ENCODE data around the gene SLC8A3. TPM values are rescaled to one million over a fixed set of nuclear protein-coding genes. Genes with fewer than 3 reads are reported as not detected.

SLC8A3 gene
- total RNA-seq, 4 donors from 2014 or later: 0.19 to 1.1 (median 0.66) TPM

GRCh38 chr14:70027785-70028428, 160.8 kb downstream of the SLC8A3 start:
- TF ChIP-seq CTCF (IDR thresholded peaks at IDR 0.05; ENCODE audit: low read depth): no peak

- TF ChIP-seq CTCF (IDR thresholded peaks at IDR 0.05; ENCODE audit: low read depth): no peak
These were observed 164.9 kb downstream of the SLC8A3 start for GRCh38 chr14:70023871-70024270.

GRCh38 chr14:70022771-70023445, 165.8 kb downstream of the SLC8A3 start:
- no peak for TF ChIP-seq CTCF (IDR thresholded peaks at IDR 0.05; ENCODE audit: low read depth)

GRCh38 chr14:70021548-70022220, 167.1 kb downstream of the SLC8A3 start:
- no peak for TF ChIP-seq CTCF (IDR thresholded peaks at IDR 0.05; ENCODE audit: low read depth)

- TF ChIP-seq CTCF (IDR thresholded peaks at IDR 0.05; ENCODE audit: low read depth): no peak
These were observed 168.2 kb downstream of the SLC8A3 start for GRCh38 chr14:70020352-70021170.

- TF ChIP-seq CTCF (IDR thresholded peaks at IDR 0.05; ENCODE audit: low read depth): no peak
These were observed 169.1 kb downstream of the SLC8A3 start for GRCh38 chr14:70019695-70020094.

All from subcutaneous adipose tissue (tissue), 4 donors.